HG03064 (cell line): ENCODE data around the gene KIF1A.

Experiments used
- ATAC-seq: cut with Tn5 transposase; IDR thresholded peaks from one replicate; pipeline ENCODE4 v1.9.1; 2021; ENCODE audit warnings: low read depth; ENCODE audit not compliant: unreplicated experiment

The KIF1A gene

DNA sequence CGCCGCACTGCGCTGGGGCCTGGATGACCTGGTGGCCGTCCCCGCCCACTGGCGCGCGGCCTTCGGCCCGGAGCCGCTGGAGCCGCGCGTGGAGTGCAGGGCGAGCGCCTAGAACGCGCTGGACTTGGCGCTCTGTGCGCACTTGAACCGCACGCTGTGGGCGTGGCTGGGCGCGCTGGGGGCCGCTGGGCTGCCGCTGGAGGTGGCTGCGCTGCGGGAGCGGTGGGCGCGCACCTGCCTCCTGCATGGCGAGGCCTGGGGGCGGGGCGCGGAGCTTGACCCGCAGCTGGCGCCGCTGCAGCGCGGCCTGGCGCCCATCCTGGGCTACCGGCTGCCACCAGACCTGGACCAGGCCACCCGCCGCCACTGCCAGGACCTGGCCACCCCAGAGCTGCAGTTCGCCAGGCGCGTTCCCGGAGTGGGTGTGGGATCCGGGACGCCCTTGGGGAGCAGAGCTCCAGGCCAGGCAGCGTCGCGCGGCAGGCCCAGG, 147.3 kb downstream of the KIF1A start:
- ATAC-seq, result no peak

- no peak for ATAC-seq
Observed at GRCh38 chr2:240672076-240672700, 147.8 kb downstream of the KIF1A start.

- no peak for ATAC-seq
Observed at GRCh38 chr2:240670950-240671349, 149.1 kb downstream of the KIF1A start.

DNA sequence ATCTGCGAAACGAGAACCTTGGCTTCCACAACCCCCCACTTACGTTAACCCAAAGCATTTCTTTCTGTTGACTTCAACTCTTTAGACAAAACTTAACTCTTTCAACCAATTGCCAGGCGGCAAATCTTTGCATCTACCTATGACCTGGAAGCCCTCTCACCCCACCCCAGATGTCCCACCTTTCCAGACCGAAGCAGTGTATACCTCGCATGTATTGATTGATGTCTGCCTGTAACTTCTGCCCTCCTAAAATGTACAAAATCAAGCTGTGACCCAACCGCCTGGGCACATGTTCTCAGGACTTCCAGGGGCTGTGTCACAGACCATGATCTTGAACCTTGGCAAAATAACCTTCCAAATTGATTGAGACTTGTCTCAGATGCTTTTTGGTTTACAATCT, 149.6 kb downstream of the KIF1A start:
- ATAC-seq, result no peak

- no peak for ATAC-seq
Observed at GRCh38 chr2:240664622-240665021, 155.4 kb downstream of the KIF1A start.
